Progenitor cell of endocrine pancreas (in vitro differentiated cells): Measurements from ENCODE around the gene ARMH4. TPM values are rescaled to one million over a fixed set of nuclear protein-coding genes. Genes with fewer than 3 reads are reported as not detected.

Experiments
- DNase-seq: peaks from one replicate; pipeline ENCODE4 v3.0.0; 2021; ENCODE audit warnings: low spot score; ENCODE audit not compliant: unreplicated experiment
- H3K27ac Mint-ChIP-seq: 2 replicates; pipeline ENCODE4 v1.8.0; 2021; ENCODE audit warnings: mild to moderate bottlenecking, moderate library complexity, mixed read lengths
- H3K27me3 Mint-ChIP-seq: 2 replicates; pipeline ENCODE4 v1.8.0; 2021; ENCODE audit warnings: mixed read lengths
- H3K36me3 Mint-ChIP-seq: 2 replicates; pipeline ENCODE4 v1.8.0; 2022; ENCODE audit warnings: mixed read lengths; ENCODE audit not compliant: insufficient read depth
- H3K4me1 Mint-ChIP-seq: 2 replicates; pipeline ENCODE4 v1.8.0; 2021; ENCODE audit warnings: low read depth, mixed read lengths
- H3K4me3 Mint-ChIP-seq: 2 replicates; pipeline ENCODE4 v1.8.0; 2021; ENCODE audit warnings: low read depth, mild to moderate bottlenecking, moderate library complexity, mixed read lengths
- H3K9me3 Mint-ChIP-seq: 2 replicates; pipeline ENCODE4 v1.8.0; 2021; ENCODE audit warnings: low read depth, mixed read lengths
- total RNA-seq: library from RNA; stranded (reverse); gene quantifications from 2 replicates; pipeline ENCODE4 v1.2.1, GENCODE V29; 2021
- TF ChIP-seq, protein P1 (sequence below): fragments of 200-600 bp; sonication (generic); IDR thresholded peaks from one replicate; pipeline ENCODE4 v1.5.0; 2021; ENCODE audit warnings: antibody characterized with exemption, mild to moderate bottlenecking; ENCODE audit not compliant: unreplicated experiment

The ARMH4 gene
- total RNA-seq, 1 donor from 2014 or later: 36.2 TPM

- no peak for DNase-seq
- Mint-ChIP-seq H3K9me3 (no peaks in the 10 kb centered on the region), H3K4me3 (no peak overlapping the region), H3K27ac (no peak overlapping the region), H3K27me3 (peaks cover 9% of the 10 kb centered on the region), H3K4me1 (peaks cover 10% of the 10 kb centered on the region), H3K36me3 (no peaks in the 10 kb centered on the region)
- TF ChIP-seq, protein P1, sequence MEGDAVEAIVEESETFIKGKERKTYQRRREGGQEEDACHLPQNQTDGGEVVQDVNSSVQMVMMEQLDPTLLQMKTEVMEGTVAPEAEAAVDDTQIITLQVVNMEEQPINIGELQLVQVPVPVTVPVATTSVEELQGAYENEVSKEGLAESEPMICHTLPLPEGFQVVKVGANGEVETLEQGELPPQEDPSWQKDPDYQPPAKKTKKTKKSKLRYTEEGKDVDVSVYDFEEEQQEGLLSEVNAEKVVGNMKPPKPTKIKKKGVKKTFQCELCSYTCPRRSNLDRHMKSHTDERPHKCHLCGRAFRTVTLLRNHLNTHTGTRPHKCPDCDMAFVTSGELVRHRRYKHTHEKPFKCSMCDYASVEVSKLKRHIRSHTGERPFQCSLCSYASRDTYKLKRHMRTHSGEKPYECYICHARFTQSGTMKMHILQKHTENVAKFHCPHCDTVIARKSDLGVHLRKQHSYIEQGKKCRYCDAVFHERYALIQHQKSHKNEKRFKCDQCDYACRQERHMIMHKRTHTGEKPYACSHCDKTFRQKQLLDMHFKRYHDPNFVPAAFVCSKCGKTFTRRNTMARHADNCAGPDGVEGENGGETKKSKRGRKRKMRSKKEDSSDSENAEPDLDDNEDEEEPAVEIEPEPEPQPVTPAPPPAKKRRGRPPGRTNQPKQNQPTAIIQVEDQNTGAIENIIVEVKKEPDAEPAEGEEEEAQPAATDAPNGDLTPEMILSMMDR: no peak
These were observed 44.2 kb upstream of the ARMH4 start for GRCh38 chr14:58196198-58196597.

DNA sequence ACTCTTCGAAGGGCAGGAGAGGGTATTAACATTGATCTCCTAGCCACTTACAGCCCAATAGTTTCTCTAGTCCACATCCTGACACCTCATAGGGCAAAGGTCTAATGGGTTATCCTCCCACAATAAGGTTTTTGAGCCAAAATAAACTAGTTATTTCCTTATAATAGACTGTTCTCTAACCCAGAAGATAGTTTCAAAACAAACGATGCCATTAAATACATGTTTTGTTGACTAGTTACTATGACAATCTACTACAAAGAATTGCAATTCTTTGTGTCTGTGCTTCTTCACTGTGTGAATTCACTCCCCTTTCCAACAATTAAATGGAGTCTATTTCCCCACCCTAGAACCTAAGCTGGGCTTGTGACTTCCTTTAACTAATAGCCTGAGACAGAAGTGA, 41.5 kb upstream of the ARMH4 start:
- Mint-ChIP-seq H3K4me3 (no peak overlapping the region), H3K27me3 (peaks cover 9% of the 10 kb centered on the region), H3K4me1 (no peaks in the 10 kb centered on the region), H3K36me3 (no peaks in the 10 kb centered on the region), H3K9me3 (no peaks in the 10 kb centered on the region), H3K27ac (no peak overlapping the region)
- TF ChIP-seq, protein P1: no peak
- DNase-seq: no peak

- H3K27me3 Mint-ChIP-seq: peaks cover 7% of the 10 kb centered on the region
- H3K27ac Mint-ChIP-seq: no peak overlapping the region
- DNase-seq: no peak
- no peaks in the 10 kb centered on the region for H3K36me3 Mint-ChIP-seq
- no peak overlapping the region for H3K4me3 Mint-ChIP-seq
- no peaks in the 10 kb centered on the region for H3K9me3 Mint-ChIP-seq
- no peaks in the 10 kb centered on the region for H3K4me1 Mint-ChIP-seq
- TF ChIP-seq, protein P1: no peak
These were observed 40.0 kb upstream of the ARMH4 start for GRCh38 chr14:58191763-58192601.

DNA sequence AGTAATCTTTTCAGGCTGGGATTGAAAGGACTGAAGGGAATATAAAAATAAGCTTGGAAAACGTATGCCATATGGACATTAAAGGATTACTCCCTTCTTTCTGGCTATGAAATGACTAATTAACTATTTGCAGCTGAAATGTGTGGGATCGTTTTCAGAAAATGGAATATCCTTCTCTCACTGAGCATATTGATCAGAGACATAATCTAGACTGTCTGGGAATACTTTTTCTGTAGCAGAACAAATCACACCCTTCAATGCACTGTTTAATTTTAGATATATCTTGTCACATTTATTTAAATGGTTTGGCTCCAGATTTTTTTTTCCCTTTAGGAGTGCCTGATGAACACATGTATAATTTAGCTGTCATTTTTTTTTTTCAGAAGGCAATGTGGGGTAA, 37.2 kb upstream of the ARMH4 start:
- no peak overlapping the region for H3K27ac Mint-ChIP-seq
- DNase-seq: no peak
- no peak overlapping the region for H3K4me3 Mint-ChIP-seq
- H3K9me3 Mint-ChIP-seq: no peaks in the 10 kb centered on the region
- H3K36me3 Mint-ChIP-seq: no peaks in the 10 kb centered on the region
- TF ChIP-seq, protein P1: no peak
- H3K27me3 Mint-ChIP-seq: no peaks in the 10 kb centered on the region
- H3K4me1 Mint-ChIP-seq: no peaks in the 10 kb centered on the region

DNA sequence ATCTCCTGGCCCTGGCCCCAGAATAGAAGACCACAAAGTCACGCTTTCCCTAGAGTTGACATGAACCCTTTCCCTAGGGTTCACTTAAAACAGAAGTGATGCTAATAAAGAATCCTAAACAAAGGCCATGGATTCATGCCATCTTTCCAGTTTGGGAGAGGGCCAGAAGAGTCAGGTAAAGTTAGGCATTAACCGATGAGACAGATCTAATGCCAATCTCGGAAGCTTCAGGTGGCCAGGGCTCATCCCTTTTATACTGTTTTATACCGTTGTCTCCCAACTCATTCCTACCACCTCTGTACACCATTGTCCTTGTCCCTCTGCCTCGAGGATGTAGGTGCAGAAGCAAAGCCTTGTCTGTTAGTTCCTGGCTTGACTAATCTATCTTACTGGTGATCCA, 25.1 kb upstream of the ARMH4 start:
- H3K27ac Mint-ChIP-seq: no peak overlapping the region
- H3K4me1 Mint-ChIP-seq: no peaks in the 10 kb centered on the region
- H3K9me3 Mint-ChIP-seq: no peaks in the 10 kb centered on the region
- no peak overlapping the region for H3K4me3 Mint-ChIP-seq
- H3K36me3 Mint-ChIP-seq: no peaks in the 10 kb centered on the region
- no peaks in the 10 kb centered on the region for H3K27me3 Mint-ChIP-seq
- TF ChIP-seq, protein P1: no peak
- DNase-seq: no peak
